Urinary bladder (tissue), 4 donors: ENCODE data around the gene CCNL2. TPM values are rescaled to one million over a fixed set of nuclear protein-coding genes. Genes with fewer than 3 reads are reported as not detected.
A peak's percentile ranks its signal among the peaks of the same experiment; 100 is the strongest.
"Not testable (repeated sequence)": the region's sequence is repeated elsewhere in the genome, so short reads cannot be mapped to it uniquely, and the experiment has no call there.

Experiments
- DNase-seq: peaks from one replicate; pipeline ENCODE4 v3.0.0-alpha.2; 2015; ENCODE audit errors: extremely low spot score
- H3K27ac ChIP-seq: one replicate; pipeline ENCODE4 v1.5.1; 2013; ENCODE audit warnings: low read depth, mild to moderate bottlenecking, moderate library complexity
- H3K36me3 ChIP-seq: one replicate; pipeline ENCODE4 v1.6.1; 2013; ENCODE audit warnings: mild to moderate bottlenecking, moderate library complexity; ENCODE audit not compliant: insufficient read depth
- H3K4me1 ChIP-seq: one replicate; pipeline ENCODE4 v1.6.1; 2013; ENCODE audit warnings: mild to moderate bottlenecking, moderate library complexity; ENCODE audit not compliant: insufficient read depth
- H3K4me3 ChIP-seq: one replicate; pipeline ENCODE4 v1.5.1; 2013; ENCODE audit warnings: low read depth, low read length
- WGBS: extraction: QIAGEN DNeasy Blood & Tissue Kit; methylation state at CpG from one replicate; pipeline ENCODE4 v1.1.7; 2013; 5-methylcytosine and 5-hydroxymethylcytosine counted together
- polyA plus RNA-seq: library from polyadenylated mRNA; stranded (reverse); fragments of 200-250 nt; gene quantifications from one replicate; pipeline ENCODE4 v1.2.3, GENCODE V29; 2013
- total RNA-seq: library from RNA; depleted of rRNA; stranded (reverse); fragments of >200 nt; gene quantifications from one replicate; pipeline ENCODE4 v1.2.3, GENCODE V29; 2014
- donor health status: healthy with polysubstance abuse.
- donor health status: healthy.

CCNL2 gene
- total and polyA plus RNA-seq, 2 donors, result 146 to 226 TPM

- not testable (repeated sequence) for H3K4me1 ChIP-seq, H3K27ac ChIP-seq, H3K4me3 ChIP-seq, H3K36me3 ChIP-seq, DNase-seq
- 84% methylated on average over 9 of the region's 9 CpGs for WGBS
Observed at GRCh38 chr1:1402901-1403392, 3.8 kb upstream of the CCNL2 start.

- Histone ChIP-seq H3K4me3 (no peak overlapping the region), H3K36me3 (peaks cover 5% of the 10 kb centered on the region), H3K27ac (no peak overlapping the region), H3K4me1 (peaks cover 2% of the 10 kb centered on the region)
- DNase-seq, result no peak
- 71% methylated on average over 20 of the region's 20 CpGs for WGBS
Observed at GRCh38 chr1:1402072-1402900, 3.2 kb upstream of the CCNL2 start.

- Histone ChIP-seq H3K4me1 (peaks cover 2% of the 10 kb centered on the region), H3K36me3 (peaks cover 5% of the 10 kb centered on the region), H3K4me3 (no peak overlapping the region), H3K27ac (no peak overlapping the region)
- 89% methylated on average over 7 of the region's 7 CpGs for WGBS
- DNase-seq, result no peak
Observed at GRCh38 chr1:1401457-1402010, 2.4 kb upstream of the CCNL2 start.

GRCh38 chr1:1400576-1401456 is 1.7 kb upstream of the CCNL2 start:
- no peak for DNase-seq
- Histone ChIP-seq H3K4me1 (no peaks in the 10 kb centered on the region), H3K36me3 (peaks cover 5% of the 10 kb centered on the region), H3K27ac (no peak overlapping the region), H3K4me3 (no peak overlapping the region)
- WGBS, result 83% methylated on average over 22 of the region's 22 CpGs

GRCh38 chr1:1399872-1400575 is 889 bp upstream of the CCNL2 start:
- Histone ChIP-seq H3K4me1 (no peaks in the 10 kb centered on the region), H3K36me3 (peaks cover 5% of the 10 kb centered on the region)

GRCh38 chr1:1398677-1399186 is 403 bp downstream of the CCNL2 start:
- under 1% methylated on average over 54 of the region's 54 CpGs for WGBS

More at GRCh38 chr1:1399872-1400575, 889 bp upstream of the CCNL2 start:
- no peak for DNase-seq
- peak overlapping the region; percentile 97 for H3K4me3 ChIP-seq
- H3K27ac ChIP-seq, result no peak overlapping the region
- WGBS, result 5% methylated on average over 34 of the region's 34 CpGs

GRCh38 chr1:1397839-1398523 is 1.2 kb downstream of the CCNL2 start:
- H3K36me3 ChIP-seq, result peaks cover 5% of the 10 kb centered on the region
- 55% methylated on average over 19 of the region's 19 CpGs for WGBS
- no peaks in the 10 kb centered on the region for H3K4me1 ChIP-seq
- H3K4me3 ChIP-seq, result peak overlapping the region; percentile 97
- no peak for DNase-seq
- no peak overlapping the region for H3K27ac ChIP-seq

More at GRCh38 chr1:1398677-1399186, 403 bp downstream of the CCNL2 start:
- Histone ChIP-seq H3K4me1 (no peaks in the 10 kb centered on the region), H3K36me3 (peaks cover 5% of the 10 kb centered on the region), H3K27ac (peak overlapping the region; percentile 75), H3K4me3 (peak overlapping the region; percentile 97)
- DNase-seq, result no peak

GRCh38 chr1:1395166-1395565 is 4.0 kb downstream of the CCNL2 start:
- H3K36me3 ChIP-seq, result peaks cover 6% of the 10 kb centered on the region
- no peak for DNase-seq
- no peaks in the 10 kb centered on the region for H3K4me1 ChIP-seq
- no peak overlapping the region for H3K27ac ChIP-seq
- WGBS, result 89% methylated on average over 11 of the region's 11 CpGs
- H3K4me3 ChIP-seq, result no peak overlapping the region

- WGBS, result 96% methylated on average over 7 of the region's 7 CpGs
- H3K4me1 ChIP-seq, result no peaks in the 10 kb centered on the region
- no peak overlapping the region for H3K4me3 ChIP-seq
- DNase-seq, result no peak
- no peak overlapping the region for H3K27ac ChIP-seq
- H3K36me3 ChIP-seq, result peaks cover 9% of the 10 kb centered on the region
Observed at GRCh38 chr1:1394116-1394515, 5.0 kb downstream of the CCNL2 start.

- 87% methylated on average over 11 of the region's 11 CpGs for WGBS
- no peak for DNase-seq
- H3K4me1 ChIP-seq, result no peaks in the 10 kb centered on the region
- no peak overlapping the region for H3K27ac ChIP-seq
- H3K4me3 ChIP-seq, result no peak overlapping the region
- peaks cover 9% of the 10 kb centered on the region for H3K36me3 ChIP-seq
Observed at GRCh38 chr1:1393428-1393827, 5.7 kb downstream of the CCNL2 start.

GRCh38 chr1:1393014-1393413 is 6.1 kb downstream of the CCNL2 start:
- 92% methylated on average over 4 of the region's 4 CpGs for WGBS
- Histone ChIP-seq H3K4me3 (no peak overlapping the region), H3K36me3 (peaks cover 9% of the 10 kb centered on the region), H3K27ac (no peak overlapping the region), H3K4me1 (no peaks in the 10 kb centered on the region)
- DNase-seq, result no peak

- DNase-seq, result no peak
- H3K36me3 ChIP-seq, result peaks cover 9% of the 10 kb centered on the region
- WGBS, result 88% methylated on average over 12 of the region's 12 CpGs
Observed at GRCh38 chr1:1391225-1391624, 7.9 kb downstream of the CCNL2 start.

More at GRCh38 chr1:1391225-1391624, 7.9 kb downstream of the CCNL2 start:
- H3K4me3 ChIP-seq, result no peak overlapping the region
- H3K27ac ChIP-seq, result no peak overlapping the region
- H3K4me1 ChIP-seq, result no peaks in the 10 kb centered on the region
